Osteocyte (in vitro differentiated cells): Measurements from ENCODE around the gene METRN. TPM values are rescaled to one million over a fixed set of nuclear protein-coding genes. Genes with fewer than 3 reads are reported as not detected.

ENCODE experiments used
- DNase-seq: peaks from one replicate; pipeline ENCODE4 v3.0.0; 2021; ENCODE audit warnings: mixed read lengths; ENCODE audit not compliant: unreplicated experiment; ENCODE audit errors: extremely low spot score
- H3K27ac Mint-ChIP-seq: one replicate; pipeline ENCODE4 v1.8.0; 2021; ENCODE audit warnings: mild to moderate bottlenecking, mixed read lengths; ENCODE audit not compliant: unreplicated experiment
- H3K27me3 Mint-ChIP-seq: one replicate; pipeline ENCODE4 v1.8.0; 2021; ENCODE audit warnings: mixed read lengths; ENCODE audit not compliant: unreplicated experiment
- H3K36me3 Mint-ChIP-seq: one replicate; pipeline ENCODE4 v1.8.0; 2021; ENCODE audit warnings: mixed read lengths; ENCODE audit not compliant: unreplicated experiment
- H3K4me1 Mint-ChIP-seq: one replicate; pipeline ENCODE4 v1.8.0; 2021; ENCODE audit warnings: mixed read lengths; ENCODE audit not compliant: unreplicated experiment
- H3K4me3 Mint-ChIP-seq: one replicate; pipeline ENCODE4 v1.8.0; 2021; ENCODE audit warnings: mild to moderate bottlenecking, moderate library complexity, mixed read lengths; ENCODE audit not compliant: unreplicated experiment
- H3K9me3 Mint-ChIP-seq: one replicate; pipeline ENCODE4 v1.8.0; 2021; ENCODE audit warnings: mixed read lengths; ENCODE audit not compliant: unreplicated experiment
- total RNA-seq: library from RNA; stranded (reverse); gene quantifications from 2 replicates; pipeline ENCODE4 v1.2.1, GENCODE V29; 2021
- TF ChIP-seq, protein P1 (sequence below): fragments of 200-600 bp; sonication (generic); IDR thresholded peaks from 2 replicates; pipeline ENCODE4 v1.5.0; 2021; ENCODE audit warnings: antibody characterized with exemption, mild to moderate bottlenecking, moderate library complexity

The METRN gene
- total RNA-seq, 1 donor from 2014 or later: 49.7 TPM

DNA sequence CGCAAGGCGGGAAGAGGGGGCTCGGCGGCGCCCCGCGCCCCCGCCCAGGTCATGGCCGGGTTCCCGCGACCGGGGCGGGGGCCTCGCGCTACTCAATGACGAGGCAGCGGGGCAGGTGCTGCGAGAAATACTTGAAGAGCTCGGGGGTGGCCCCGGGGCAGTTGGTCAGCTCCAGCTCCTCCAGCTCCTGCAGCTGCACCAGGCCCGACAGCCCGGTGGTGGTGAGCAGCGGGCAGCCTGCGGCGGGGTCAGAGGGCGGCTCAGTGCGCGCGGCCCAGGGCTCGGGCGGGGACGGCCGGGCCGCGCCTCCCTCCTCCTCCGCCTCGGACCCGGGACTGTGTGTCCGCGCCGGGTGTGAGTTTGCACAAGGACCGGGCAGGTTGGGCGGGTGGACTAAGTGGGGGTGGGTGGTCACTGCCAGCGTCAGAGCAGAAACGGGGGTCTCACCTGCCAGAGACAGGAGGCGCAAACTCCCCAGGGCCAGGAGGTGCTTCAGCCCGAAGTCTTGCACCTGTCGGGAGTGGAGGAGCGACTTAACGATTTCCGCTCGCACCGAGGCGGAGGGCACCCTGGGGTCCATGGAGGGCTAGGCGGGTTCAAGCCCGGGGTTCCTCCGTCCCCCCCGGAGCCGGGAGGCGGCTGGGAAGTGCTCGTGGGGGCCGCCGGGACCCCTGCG, 20.6 kb upstream of the METRN start:
- H3K27me3 Mint-ChIP-seq: peaks cover 29% of the 10 kb centered on the region
- DNase-seq: no peak
- no peak overlapping the region for H3K27ac Mint-ChIP-seq
- H3K4me1 Mint-ChIP-seq: peaks cover 11% of the 10 kb centered on the region
- no peaks in the 10 kb centered on the region for H3K9me3 Mint-ChIP-seq
- no peak overlapping the region for H3K4me3 Mint-ChIP-seq
- TF ChIP-seq, protein P1, sequence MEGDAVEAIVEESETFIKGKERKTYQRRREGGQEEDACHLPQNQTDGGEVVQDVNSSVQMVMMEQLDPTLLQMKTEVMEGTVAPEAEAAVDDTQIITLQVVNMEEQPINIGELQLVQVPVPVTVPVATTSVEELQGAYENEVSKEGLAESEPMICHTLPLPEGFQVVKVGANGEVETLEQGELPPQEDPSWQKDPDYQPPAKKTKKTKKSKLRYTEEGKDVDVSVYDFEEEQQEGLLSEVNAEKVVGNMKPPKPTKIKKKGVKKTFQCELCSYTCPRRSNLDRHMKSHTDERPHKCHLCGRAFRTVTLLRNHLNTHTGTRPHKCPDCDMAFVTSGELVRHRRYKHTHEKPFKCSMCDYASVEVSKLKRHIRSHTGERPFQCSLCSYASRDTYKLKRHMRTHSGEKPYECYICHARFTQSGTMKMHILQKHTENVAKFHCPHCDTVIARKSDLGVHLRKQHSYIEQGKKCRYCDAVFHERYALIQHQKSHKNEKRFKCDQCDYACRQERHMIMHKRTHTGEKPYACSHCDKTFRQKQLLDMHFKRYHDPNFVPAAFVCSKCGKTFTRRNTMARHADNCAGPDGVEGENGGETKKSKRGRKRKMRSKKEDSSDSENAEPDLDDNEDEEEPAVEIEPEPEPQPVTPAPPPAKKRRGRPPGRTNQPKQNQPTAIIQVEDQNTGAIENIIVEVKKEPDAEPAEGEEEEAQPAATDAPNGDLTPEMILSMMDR: no peak
- no peaks in the 10 kb centered on the region for H3K36me3 Mint-ChIP-seq

DNA sequence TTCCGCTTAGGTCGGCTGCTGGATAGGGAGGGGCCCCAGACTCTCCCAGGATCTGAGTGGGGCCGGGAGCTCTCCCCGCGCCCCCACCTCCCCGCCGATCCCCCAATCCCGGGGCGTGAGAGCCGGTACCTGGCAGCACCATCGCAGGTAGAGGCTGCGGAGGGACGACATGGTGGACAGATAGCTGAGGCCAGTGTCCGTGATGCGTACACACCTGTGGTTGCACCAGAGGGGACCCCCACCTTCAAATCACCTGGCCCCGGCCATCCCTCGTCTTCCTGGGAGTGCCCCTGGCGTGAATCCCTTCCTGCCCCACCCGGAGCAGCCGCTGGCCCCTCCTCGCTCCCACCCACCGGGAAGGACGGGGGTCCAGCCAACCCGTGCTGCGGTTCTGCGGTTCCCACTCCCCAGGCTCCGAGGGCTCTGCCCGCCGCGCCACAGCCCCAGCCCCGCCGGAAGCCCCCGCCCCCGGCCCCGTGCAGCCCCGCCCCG, 20.0 kb upstream of the METRN start:
- Mint-ChIP-seq H3K27me3 (peaks cover 29% of the 10 kb centered on the region), H3K9me3 (no peaks in the 10 kb centered on the region), H3K4me3 (no peak overlapping the region), H3K36me3 (no peaks in the 10 kb centered on the region), H3K27ac (no peak overlapping the region), H3K4me1 (peaks cover 7% of the 10 kb centered on the region)
- TF ChIP-seq, protein P1: no peak
- no peak for DNase-seq

DNA sequence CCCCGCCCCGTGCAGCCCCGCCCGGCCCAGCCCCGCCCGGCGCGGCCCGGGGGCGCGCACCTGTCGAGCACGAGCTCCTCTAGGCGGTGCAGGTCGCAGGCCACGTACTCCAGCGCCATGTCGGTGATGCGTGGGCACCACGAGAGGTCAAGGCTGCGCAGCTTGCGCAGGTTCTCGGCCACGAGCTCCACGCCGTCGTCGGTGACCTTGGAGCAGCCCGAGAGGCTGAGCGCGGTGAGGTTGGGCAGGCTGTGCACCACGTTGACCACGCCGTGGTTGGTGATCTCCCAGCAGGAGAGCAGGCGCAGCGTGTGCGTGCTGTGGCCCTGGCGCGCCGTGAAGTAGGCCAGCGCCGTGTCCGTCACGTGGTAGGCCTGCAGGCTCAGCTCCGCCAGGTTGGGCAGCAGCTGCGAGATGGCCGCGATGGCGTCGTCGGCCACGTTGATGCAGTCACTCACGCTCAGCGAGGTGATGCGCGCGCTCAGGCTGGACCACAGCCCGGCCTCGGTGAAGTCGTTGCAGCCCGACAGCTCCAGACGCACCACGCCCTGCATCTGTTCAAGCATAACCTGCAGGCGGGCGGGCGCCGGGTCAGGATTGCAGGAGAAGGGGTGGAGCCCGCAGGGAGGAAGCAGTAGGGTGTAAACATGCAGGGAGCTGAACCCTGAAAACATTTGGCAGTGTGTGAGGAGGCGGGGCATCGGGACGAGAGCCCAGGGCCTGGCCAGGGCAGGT, 19.4 kb upstream of the METRN start:
- DNase-seq: no peak
- Mint-ChIP-seq H3K27me3 (peaks cover 30% of the 10 kb centered on the region), H3K36me3 (no peaks in the 10 kb centered on the region)

DNA sequence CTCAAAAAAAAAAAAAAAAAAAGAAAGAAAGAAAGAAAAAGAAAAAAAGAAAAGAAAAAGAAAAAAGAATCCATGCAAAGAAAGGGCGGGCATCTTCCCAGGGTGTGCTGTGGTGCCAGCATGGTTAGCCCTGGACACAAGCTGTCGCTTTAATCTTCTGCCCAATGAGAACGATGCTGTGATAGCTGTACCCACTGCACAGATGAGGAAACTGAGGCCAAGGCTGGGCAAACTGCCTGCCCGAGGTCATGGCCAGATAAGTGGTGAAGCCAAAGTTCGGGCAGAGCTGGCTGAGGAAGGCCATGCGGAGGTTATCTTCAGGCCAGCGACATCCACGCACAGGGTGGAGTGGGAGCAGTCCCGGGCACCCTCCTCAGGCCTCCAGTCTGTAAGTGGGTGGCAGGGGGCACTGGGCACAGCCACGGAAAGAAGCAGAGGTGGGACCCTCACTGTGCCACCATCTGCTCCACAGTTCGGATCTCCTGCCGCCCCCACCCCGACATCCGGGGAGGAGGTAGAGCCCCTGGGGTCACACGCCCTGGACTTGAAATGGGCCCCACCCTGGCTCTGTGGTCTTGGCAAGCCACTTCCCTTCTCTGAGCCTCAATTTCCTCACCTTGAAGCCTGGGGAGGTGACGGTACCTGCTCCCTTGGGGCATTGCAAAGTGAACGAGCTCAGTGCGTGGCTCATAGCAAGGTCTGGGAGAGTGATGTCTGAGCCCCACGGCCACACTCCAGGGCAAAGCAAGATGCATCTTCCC, 15.8 kb upstream of the METRN start:
- Mint-ChIP-seq H3K4me1 (no peaks in the 10 kb centered on the region), H3K4me3 (no peak overlapping the region), H3K9me3 (no peaks in the 10 kb centered on the region), H3K36me3 (no peaks in the 10 kb centered on the region), H3K27ac (no peak overlapping the region), H3K27me3 (peaks cover 38% of the 10 kb centered on the region)
- DNase-seq: no peak
- TF ChIP-seq, protein P1: no peak

More for the DNA sequence above, 19.4 kb upstream of the METRN start:
- no peak overlapping the region for H3K4me3 Mint-ChIP-seq
- TF ChIP-seq, protein P1: no peak
- no peaks in the 10 kb centered on the region for H3K9me3 Mint-ChIP-seq
- H3K4me1 Mint-ChIP-seq: peaks cover 2% of the 10 kb centered on the region
- no peak overlapping the region for H3K27ac Mint-ChIP-seq
